Measurements from ENCODE around the gene TPX2.

Gene TPX2

DNA sequence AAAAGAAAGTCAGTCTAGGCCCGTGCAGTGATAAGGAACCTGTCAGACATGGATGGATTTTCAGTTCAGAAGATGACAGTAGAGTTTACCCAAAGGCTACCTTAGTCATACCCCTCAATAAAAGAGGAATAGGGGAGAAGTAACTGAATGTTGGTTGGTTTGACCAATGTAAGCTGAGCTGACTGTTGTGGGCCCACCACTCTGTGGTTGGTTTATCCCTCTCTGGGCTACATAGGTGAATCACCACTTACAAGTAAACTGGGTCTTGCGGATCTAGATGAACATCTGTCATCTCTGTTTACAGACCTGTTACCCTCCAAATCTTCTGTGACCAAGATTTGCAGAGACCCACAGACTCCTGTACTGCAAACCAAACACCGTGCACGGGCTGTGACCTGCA is 42.9 kb downstream of the TPX2 start:
- TF ChIP-seq, protein P1, sequence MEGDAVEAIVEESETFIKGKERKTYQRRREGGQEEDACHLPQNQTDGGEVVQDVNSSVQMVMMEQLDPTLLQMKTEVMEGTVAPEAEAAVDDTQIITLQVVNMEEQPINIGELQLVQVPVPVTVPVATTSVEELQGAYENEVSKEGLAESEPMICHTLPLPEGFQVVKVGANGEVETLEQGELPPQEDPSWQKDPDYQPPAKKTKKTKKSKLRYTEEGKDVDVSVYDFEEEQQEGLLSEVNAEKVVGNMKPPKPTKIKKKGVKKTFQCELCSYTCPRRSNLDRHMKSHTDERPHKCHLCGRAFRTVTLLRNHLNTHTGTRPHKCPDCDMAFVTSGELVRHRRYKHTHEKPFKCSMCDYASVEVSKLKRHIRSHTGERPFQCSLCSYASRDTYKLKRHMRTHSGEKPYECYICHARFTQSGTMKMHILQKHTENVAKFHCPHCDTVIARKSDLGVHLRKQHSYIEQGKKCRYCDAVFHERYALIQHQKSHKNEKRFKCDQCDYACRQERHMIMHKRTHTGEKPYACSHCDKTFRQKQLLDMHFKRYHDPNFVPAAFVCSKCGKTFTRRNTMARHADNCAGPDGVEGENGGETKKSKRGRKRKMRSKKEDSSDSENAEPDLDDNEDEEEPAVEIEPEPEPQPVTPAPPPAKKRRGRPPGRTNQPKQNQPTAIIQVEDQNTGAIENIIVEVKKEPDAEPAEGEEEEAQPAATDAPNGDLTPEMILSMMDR (IDR thresholded peaks at IDR 0.05; ENCODE audit: low read depth, low read length, missing control alignments): no peak
- no peak for DNase-seq (ENCODE audit: low read depth)
- H3K4me3 ChIP-seq (ENCODE audit: low read depth, low read length): no peak overlapping the region

DNA sequence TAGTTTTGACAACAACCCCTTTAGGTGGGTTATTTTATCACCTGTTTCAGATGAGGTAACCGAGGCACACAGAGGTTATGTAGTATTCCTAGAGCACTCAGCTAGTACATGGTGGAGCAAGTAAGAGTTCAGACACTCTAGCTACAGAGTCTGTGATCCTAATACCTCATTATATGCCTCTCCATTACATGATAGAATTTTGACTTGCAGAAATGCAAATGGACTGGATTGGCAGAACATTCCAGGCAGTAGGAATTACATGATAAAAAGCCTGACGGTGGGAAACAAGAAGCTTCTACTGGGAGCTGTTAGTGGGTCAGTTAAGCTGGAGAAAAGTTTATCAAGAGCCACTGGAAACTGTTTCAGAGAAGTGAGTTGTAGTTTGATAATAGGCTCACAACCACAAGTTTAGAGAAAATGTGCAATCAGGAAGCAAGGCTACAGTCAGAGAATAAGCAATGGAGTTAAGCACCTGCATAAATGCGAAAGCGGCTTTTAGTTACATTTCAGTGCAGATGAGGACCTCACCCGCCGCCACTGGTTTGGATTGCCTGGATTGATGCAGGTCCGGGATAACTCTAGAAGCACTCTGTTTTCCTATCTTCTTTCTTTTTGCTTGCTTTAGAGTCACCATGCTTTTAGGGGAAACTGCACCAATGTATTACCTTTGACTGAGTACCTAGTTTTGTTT is 45.4 kb downstream of the TPX2 start:
- DNase-seq (ENCODE audit: low read depth): no peak
- no peak overlapping the region for H3K4me3 ChIP-seq (ENCODE audit: low read depth, low read length)
- TF ChIP-seq, protein P1 (IDR thresholded peaks at IDR 0.05; ENCODE audit: low read depth, low read length, missing control alignments): no peak

DNA sequence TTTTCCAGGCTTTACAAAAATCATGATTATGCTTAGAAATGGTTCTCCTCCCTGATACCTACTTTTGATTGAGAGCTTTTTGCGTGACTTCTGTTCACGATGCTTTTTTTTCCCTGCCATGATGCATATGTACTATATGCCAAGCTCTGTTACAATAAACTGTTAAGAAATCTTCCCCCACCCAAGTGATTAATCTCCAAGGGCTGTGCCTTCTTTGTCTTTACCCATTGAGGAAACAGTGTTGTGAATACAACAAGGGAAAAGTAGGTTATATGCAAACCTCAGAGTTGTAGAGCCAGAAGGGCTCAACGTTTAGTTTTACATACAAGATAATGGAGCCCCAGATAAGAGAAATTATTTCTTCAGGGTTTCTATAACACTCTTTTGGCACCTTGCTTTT is 46.0 kb downstream of the TPX2 start:
- no peak for DNase-seq (ENCODE audit: low read depth)
- TF ChIP-seq, protein P1 (IDR thresholded peaks at IDR 0.05; ENCODE audit: low read depth, low read length, missing control alignments): no peak

DNA sequence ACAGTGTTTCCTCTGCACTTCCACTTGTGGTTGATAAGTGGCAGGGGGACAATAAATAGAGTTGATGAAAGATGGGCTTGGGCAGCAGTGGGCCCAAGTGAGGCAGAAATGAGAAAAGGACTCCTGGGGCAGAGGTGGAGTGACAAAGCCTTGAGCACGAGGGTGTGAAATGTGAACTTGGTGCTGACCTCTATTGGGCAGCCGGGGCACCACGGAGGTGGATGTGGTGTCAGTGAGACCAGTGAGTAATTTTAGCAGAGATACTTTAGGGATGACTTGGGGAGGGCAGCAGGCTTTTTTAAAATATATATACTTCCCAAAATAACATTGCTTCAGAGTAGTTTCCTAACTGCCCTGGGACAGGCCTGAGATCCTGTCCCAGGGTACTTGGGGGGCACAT is 49.5 kb downstream of the TPX2 start:
- TF ChIP-seq, protein P1 (IDR thresholded peaks at IDR 0.05; ENCODE audit: low read depth, low read length, missing control alignments): no peak
- no peak for DNase-seq (ENCODE audit: low read depth)
- H3K4me3 ChIP-seq (ENCODE audit: low read depth, low read length): no peak overlapping the region

More for the DNA sequence above, 46.0 kb downstream of the TPX2 start:
- H3K4me3 ChIP-seq (ENCODE audit: low read depth, low read length): no peak overlapping the region

DNA sequence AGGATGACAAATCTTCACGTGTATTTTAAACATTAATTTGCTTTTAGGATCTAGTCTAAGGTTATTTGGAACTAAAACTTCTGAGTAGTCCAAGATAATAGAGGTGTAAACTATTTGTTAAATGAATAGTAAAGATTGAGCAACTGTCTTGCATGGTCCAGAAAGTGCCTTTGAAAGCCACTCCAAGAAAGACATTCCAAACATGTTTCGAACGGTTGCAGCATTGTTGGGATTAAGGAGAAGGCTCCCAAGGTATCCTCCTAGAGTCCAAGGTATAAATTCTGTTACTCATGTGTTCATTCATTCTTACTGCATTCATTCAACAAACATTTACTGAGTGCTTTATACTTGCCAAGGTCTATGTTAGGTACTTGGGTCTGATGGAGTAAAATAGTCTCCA is 51.3 kb downstream of the TPX2 start:
- H3K4me3 ChIP-seq (ENCODE audit: low read depth, low read length): no peak overlapping the region
- DNase-seq (ENCODE audit: low read depth): no peak
- TF ChIP-seq, protein P1 (IDR thresholded peaks at IDR 0.05; ENCODE audit: low read depth, low read length, missing control alignments): no peak

DNA sequence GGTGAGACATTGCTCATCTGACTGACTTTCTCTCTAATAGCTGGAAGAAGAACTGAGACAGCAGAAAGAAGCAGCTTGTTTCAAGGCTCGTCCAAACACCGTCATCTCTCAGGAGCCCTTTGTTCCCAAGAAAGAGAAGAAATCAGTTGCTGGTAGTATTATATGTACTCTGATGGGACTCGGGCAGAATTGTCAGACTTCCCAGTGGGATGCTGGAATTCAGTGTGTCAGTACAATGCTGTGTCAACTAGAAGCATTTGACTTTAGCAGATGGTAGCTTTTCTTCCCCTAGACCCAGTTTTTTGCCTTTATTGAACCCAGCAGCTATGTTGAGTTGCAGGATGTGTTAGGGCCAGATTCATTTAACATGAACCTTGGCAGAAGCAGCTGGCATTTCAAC is 58.3 kb downstream of the TPX2 start:
- TF ChIP-seq, protein P1 (IDR thresholded peaks at IDR 0.05; ENCODE audit: low read depth, low read length, missing control alignments): no peak

DNA sequence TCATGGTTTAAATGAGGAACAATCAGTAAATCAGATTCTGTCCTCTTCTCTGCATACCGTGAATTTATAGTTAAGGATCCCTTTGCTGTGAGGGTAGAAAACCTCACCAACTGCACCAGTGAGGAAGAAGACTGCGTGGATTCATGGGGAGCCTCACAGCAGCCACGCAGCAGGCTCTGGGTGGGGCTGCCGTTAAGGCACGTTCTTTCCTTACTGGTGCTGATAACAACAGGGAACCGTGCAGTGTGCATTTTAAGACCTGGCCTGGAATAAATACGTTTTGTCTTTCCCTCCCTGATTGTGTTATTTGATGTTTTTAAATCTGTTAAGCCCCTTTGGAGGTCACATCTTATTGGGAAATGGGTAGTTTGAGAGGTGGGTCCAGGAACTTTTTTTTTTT is 62.4 kb downstream of the TPX2 start:
- DNase-seq (ENCODE audit: low read depth): no peak
- H3K4me3 ChIP-seq (ENCODE audit: low read depth, low read length): no peak overlapping the region
- TF ChIP-seq, protein P1 (IDR thresholded peaks at IDR 0.05; ENCODE audit: low read depth, low read length, missing control alignments): no peak

More for the DNA sequence above, 58.3 kb downstream of the TPX2 start:
- DNase-seq (ENCODE audit: low read depth): no peak
- no peak overlapping the region for H3K4me3 ChIP-seq (ENCODE audit: low read depth, low read length)
